Raji (cell line): ENCODE results near the gene HOXC10.

ENCODE experiments used
- POLR2A ChIP-seq: IDR thresholded peaks from 2 replicates; pipeline ENCODE4 v1.6.1; 2011; ENCODE audit warnings: low read depth, low read length, control low read depth; ENCODE audit not compliant: insufficient read depth

HOXC10 gene

GRCh38 chr12:54022960-54023884, 38.3 kb downstream of the HOXC10 start:
- TF ChIP-seq POLR2A: no peak

GRCh38 chr12:54024127-54024526, 39.2 kb downstream of the HOXC10 start:
- TF ChIP-seq POLR2A: no peak

DNA sequence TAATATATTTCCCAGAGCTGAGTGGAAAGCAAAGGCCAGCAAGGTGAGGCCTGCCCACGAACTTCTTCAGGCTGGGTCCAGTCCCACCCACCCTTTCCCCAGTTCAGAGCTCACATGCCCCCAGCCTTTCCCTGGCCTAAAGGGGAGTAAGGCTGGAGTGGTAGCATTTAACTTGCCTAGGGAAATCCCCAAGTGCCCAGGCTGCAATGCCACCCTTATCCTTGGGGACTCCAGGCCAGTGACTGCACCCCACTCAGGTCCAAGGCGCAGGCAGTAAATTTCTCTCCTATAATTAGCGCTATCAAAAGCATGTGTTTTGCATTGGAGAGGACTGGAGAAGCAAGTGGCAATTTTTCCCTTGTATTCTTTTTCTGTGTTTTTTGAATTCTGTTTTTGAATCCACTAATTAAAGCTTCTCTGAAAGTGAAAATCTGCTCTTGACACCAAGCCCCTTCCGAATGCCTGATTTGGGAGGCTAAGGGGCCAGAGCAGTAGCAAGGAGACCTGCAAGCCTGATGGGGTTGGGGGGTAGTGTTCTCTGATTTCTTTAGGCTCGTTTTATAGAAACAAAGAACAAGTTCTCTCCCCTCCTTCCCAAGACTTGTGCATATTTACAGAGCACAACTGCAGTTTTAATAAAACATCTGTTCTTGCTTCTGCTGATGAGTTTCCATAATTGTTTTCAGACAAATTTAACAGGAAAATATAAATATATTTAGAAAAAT, 39.8 kb downstream of the HOXC10 start:
- TF ChIP-seq POLR2A: no peak

DNA sequence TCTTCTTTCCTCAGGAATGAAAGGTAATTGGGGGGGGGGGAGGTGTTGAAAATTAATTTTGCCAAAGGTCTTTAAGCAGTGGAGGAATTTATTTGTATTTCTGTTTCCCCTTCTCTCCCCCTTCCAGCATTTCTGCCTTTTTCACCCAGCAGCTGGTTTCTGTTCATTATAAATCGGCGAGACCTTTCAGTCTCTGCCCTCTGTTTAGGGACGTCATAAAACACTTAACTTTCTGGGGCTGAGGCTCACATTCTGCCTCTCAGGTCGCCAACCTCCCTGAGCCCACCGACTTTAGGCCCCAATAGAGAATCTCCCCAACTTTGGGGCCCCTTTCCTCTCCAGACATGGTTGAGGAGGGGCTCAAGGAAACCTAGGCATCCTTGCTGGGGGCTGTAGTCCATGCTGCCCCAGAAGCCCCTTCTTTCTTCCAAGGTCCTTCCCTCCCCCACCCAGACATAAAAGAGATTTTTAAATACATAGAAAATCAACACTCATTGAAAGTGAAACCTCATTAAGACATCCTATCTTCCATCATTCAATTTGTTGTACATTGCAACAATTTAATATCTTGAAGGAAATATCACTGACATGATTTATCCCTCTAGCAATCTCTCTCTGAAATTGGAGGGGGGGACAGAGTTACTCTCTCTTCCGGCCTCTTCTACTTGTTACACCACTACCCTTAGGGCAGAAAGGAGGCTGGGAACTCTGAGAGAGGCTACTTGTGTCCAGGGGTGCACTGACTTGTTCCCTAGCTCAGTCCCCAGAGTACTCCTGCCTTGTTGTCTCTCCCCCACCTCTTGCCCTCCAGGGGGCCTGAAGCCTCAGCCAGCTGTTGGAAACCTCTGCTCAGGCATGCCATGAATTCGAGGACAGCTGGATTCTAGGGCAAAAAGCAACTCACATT, 40.8 kb downstream of the HOXC10 start:
- no peak for TF ChIP-seq POLR2A

DNA sequence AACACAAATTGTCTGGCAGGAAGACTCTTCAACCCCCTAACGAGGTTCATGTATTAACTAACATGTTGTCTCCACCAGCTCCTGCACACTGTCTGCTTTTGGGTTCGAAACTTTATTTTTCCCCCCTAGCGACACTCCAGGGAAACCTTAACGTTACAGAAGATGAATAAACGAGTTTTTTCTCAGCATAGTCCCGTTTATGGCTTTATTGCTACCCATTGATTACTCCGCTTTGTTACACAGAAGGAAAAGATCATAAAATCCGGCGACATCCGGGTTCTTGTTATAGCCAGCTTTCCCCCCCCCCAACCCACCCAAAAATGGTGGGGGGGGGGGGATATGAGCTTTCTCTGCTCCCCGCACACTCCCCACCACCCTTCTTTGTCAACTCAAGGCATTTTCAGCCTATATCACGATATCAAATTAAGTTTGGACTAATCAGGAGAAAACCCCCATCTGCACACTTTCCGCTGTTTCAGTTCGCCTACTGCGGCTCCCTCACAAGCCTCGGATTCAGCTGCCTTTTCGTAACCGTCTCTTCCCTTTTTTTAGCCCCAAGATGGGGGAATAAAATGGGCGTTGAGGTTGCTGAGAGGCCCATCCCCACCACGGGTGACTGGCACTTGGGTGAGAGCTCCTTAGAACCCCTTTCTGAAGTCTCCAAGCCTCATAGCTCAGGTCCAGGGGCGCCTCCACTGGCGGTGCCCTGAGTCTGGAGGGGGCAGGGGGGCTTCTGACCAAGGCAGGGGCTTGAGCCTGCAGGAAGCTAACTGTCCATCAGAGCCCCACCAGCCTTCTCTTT, 41.9 kb downstream of the HOXC10 start:
- no peak for TF ChIP-seq POLR2A

GRCh38 chr12:54027442-54027786, 42.5 kb downstream of the HOXC10 start:
- TF ChIP-seq POLR2A: no peak

- no peak for TF ChIP-seq POLR2A
These were observed 43.6 kb downstream of the HOXC10 start, which contains the start of gene HOXC6 for GRCh38 chr12:54028314-54029201. TSS of gene HOXC6 (plus strand) at chr12:54028440. CDS start at chr12:54028522, 82 bp downstream.

- TF ChIP-seq POLR2A: no peak
These were observed 44.8 kb downstream of the HOXC10 start for GRCh38 chr12:54029529-54030441.

DNA sequence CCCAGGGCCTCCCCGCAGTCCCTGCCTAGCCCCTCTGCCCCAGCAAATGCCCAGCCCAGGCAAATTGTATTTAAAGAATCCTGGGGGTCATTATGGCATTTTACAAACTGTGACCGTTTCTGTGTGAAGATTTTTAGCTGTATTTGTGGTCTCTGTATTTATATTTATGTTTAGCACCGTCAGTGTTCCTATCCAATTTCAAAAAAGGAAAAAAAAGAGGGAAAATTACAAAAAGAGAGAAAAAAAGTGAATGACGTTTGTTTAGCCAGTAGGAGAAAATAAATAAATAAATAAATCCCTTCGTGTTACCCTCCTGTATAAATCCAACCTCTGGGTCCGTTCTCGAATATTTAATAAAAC, 45.5 kb downstream of the HOXC10 start:
- TF ChIP-seq POLR2A: no peak

- no peak for TF ChIP-seq POLR2A
These were observed 46.0 kb downstream of the HOXC10 start for GRCh38 chr12:54030889-54031471.

- TF ChIP-seq POLR2A: no peak
These were observed 46.5 kb downstream of the HOXC10 start for GRCh38 chr12:54031480-54031879.

- TF ChIP-seq POLR2A: no peak
These were observed 47.2 kb downstream of the HOXC10 start for GRCh38 chr12:54032086-54032619.

DNA sequence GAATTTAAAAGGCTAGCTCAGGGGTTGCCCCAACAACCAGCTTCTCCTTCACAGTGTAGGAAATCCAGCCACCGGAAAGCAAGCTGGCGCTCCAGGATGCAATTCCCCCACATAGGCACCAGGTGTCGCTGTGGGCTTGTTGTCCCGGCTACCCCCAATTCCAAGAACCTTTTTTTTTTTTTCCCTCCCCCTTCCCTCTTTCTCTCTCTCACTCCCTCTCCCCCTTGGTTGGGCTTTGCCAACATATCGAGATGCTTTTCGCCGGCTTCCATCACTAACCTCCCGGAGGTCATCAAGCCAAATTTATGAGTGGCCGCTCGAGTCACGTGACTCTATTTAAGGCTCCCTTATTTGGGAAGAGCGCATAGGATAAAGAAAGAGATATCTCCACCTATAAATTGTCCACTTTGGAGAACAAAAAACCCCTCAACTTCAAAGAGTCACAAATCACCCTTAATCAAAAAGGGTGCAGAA, 47.7 kb downstream of the HOXC10 start, which contains the start of gene HOXC5:
Gene HOXC5 (plus strand): TSS at position 424 of the 474 bp plus-strand sequence. CDS start 73 bp downstream, outside the sequence.
- no peak for TF ChIP-seq POLR2A
